Activated CD8-positive, alpha-beta memory T cell treated with anti-CD3 and anti-CD28 coated beads, Interleukin-2, amount 50 U/mL, for 1 hour (primary cell): ENCODE results near the gene CDR2L.
"Not testable (repeated sequence)": the region's sequence is repeated elsewhere in the genome, so short reads cannot be mapped to it uniquely, and the experiment has no call there.

ENCODE experiments used
- DNase-seq: peaks from one replicate; pipeline ENCODE4 v3.0.0-alpha.2; 2020; ENCODE audit errors: extremely low read depth

CDR2L gene

DNA sequence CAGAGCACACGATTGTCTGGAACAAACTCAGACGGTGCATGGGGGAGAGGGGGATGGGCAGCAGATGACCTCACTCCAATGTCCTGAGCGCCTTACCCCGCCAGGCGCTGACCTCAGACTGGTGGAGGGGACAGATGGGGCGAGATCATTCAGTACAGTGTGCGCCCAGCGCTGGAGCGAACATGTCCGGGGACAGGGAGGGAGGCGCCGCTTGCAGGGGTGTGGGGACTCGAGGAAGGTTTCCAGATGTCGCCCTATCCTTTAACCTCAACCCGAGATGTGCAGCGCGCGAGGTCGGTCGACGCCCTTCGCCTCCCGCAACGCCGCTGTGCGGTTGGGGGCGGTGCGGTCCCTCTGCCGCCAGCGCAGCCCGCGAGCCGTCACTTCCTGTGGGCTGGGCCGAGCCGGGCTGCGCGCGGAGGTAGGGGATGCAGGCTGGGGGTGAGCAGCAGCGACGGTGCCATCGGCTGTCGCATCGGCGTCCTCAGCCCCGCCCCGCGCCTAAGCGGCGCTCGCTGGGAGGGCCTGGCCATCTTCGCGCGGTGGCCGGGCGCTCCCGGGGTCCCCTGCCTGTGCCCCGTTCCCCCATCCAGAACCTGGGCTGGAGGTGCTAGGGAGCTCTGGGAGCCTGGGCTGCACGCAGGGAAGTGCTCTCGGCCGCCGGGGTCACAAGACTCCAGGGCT lies 5.3 kb upstream of the CDR2L start:
- DNase-seq: no peak

GRCh38 chr17:74982663-74983313 lies 4.6 kb upstream of the CDR2L start:
- DNase-seq: not testable (repeated sequence)

DNA sequence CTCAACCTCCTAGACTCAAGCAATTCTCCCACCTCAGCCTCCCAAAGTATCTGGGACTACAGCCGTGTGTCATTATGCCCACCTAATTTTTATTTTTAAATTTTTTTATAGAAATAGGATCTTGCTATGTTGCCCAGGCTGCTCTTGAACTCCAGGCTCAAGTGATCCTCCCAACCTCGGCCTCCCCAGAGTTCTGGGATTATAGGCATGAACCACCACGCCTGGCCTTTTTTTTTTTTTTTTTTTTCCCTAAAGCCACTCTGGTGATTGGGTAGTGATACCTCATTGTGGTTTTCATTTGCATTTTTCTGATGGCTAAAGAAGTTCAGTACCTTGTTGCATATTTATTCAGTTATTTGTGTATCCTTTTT lies 1.2 kb upstream of the CDR2L start:
- DNase-seq: no peak

- DNase-seq: no peak
Measured at GRCh38 chr17:74987909-74988711, 678 bp downstream of the CDR2L start.

- no peak for DNase-seq
Measured at GRCh38 chr17:74990581-74991105, 3.2 kb downstream of the CDR2L start.

- no peak for DNase-seq
Measured at GRCh38 chr17:74992223-74992622, 4.8 kb downstream of the CDR2L start.

GRCh38 chr17:74994440-74994839 lies 7.0 kb downstream of the CDR2L start:
- no peak for DNase-seq

DNA sequence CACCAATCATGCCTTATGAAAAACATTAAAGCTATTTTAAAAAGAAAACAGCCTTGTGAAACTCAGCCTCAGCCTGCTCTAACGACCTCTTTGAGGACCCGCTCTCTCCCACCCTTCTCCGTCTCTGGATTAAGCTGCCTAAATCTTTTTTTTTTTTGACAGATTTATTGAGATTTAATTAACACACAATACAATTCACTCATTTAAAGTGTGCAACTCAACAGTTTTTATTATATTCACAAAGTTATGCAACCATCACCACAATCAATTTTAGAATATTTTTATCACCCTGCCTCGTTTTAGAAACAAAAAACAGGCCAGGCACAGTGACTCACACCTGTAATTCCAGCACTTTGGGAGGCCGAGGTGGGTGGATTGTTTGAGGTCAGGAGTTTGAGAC lies 8.4 kb downstream of the CDR2L start:
- DNase-seq: no peak

GRCh38 chr17:74998783-74999182 lies 11.4 kb downstream of the CDR2L start:
- DNase-seq: no peak

DNA sequence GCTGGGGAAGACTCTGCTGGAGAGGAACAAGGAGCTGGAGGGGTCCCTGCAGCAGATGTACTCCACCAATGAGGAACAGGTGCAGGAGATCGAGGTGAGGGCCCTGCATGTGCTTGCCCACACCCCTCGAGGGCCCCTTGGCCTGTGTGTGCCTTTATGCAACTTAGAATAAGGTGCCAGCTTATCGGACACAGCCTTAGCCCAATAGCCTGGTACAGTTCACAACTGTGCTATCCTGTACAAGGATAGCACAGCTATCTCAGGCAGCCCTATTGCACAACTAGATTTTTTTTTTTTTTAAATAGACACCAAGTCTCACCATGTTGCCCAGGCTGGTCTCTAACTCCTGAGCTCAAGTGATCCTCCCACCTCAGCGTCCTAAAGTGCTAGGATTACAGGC lies 12.1 kb downstream of the CDR2L start:
- DNase-seq: no peak

DNA sequence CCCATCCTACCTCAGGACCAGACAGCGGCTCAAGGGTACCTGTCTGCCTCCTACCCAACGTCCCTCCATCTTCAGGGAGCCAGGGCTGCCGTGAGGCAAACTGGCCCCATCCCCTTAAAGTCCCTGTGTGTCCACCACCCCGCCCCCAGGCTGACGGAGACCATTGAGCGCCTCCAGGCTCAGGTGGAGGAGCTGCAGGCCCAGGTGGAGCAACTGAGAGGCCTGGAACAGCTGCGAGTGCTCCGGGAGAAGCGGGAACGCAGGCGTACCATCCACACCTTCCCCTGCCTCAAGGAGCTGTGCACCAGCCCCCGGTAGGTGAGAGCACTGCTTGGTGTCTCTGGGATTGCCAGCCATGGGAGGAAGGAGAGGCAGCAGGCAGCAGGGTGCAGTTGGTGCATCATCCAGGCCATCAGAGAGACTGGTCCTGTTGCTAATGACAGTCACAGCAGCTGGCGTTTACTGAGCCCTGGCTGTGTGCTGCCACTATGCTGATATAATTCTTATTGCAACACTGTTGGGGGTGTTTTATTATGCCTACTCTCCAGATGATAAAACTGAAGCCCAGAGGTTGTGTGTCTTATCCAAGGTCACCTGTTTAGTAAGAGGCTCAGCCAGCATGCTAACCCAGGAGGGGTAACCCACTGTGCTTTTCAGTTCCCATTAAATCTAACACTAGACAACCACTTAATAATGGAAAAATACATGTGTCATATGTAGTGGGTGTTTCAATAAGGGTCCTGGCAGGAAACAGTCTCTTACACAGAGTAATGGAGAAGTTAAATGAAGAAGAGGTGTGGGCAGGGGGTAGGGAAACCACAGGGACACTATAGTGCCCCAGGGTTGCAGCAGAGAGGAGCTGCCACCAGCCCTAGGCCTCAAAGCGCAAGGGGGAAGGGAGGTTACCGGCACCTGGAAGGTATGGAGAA lies 14.7 kb downstream of the CDR2L start:
- DNase-seq: no peak

DNA sequence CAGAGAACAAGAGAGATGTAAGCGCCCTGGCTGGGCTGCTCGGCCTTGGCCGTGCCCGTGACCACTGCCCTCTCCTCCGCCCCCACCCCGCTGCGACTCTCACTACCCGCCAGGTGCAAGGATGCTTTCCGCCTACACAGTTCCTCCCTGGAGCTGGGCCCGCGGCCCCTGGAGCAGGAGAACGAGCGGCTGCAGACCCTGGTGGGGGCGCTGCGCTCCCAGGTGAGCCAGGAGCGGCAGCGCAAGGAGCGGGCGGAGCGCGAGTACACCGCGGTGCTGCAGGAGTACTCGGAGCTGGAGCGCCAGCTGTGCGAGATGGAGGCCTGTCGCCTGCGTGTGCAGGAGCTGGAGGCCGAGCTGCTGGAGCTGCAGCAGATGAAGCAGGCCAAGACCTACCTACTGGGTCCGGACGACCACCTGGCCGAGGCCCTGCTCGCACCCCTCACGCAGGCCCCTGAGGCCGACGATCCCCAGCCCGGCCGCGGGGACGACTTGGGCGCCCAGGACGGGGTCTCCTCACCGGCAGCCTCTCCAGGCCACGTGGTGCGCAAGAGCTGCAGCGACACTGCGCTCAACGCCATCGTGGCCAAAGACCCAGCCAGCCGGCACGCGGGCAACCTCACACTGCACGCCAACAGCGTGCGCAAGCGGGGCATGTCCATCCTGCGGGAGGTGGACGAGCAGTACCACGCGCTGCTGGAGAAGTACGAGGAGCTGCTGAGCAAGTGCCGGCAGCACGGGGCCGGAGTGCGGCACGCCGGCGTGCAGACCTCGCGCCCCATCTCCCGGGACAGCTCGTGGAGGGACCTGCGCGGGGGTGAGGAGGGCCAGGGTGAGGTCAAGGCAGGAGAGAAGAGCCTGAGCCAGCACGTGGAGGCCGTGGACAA lies 15.9 kb downstream of the CDR2L start:
- DNase-seq: no peak

GRCh38 chr17:75003957-75004355 lies 16.5 kb downstream of the CDR2L start:
- DNase-seq: no peak

- no peak for DNase-seq
Measured at GRCh38 chr17:75004371-75004770, 16.9 kb downstream of the CDR2L start.

GRCh38 chr17:75005291-75005690 lies 17.9 kb downstream of the CDR2L start:
- no peak for DNase-seq

DNA sequence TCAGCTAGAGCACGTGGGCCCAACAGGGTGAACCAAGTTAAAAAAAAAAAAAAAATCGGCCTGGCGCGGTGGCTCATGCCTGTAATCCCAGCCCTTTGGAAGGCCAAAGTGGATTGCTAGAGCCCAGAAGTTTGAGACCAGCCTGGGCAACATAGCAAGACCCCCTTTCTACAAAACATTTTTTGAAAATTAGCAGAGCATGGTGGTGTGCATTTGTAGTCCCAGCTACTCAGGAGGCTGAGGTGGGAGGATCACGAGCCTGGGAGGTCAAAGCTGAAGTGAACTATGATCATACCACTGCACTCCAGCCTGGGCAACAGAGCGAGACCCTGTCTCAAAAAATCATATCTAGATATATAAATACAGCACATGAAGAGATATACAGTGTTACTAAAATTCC lies 18.7 kb downstream of the CDR2L start:
- DNase-seq: not testable (repeated sequence)

- DNase-seq: no peak
Measured at GRCh38 chr17:75006653-75007052, 19.2 kb downstream of the CDR2L start.

DNA sequence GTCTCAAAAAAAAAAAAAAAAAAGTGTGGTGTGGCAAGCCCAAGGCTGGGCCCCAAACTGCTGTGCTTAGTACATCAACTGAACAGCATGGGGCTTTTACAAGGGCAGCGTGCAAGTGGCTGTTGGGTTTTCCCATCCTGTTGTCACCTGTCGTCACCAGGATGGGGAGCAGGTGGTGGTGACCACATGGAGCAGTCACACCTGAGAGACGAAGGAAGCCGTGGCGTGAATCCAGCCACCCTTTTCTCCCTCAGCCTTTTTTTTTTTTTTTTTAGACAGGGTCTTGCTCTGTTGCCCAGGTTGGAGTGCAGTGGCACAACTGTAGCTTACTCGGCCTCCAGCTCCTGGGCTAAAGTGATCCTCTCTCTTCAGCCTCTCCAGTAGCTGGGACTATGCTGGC lies 20.9 kb downstream of the CDR2L start:
- DNase-seq: no peak

- no peak for DNase-seq
Measured at GRCh38 chr17:75009139-75009724, 21.8 kb downstream of the CDR2L start.
